ENCODE data around the gene IL16. TPM values are rescaled to one million over a fixed set of nuclear protein-coding genes. Genes with fewer than 3 reads are reported as not detected.
A peak's percentile ranks its signal among the peaks of the same experiment; 100 is the strongest.

IL16 gene
- total RNA-seq, 3 donors from 2014 or later (not counting 1 experiment from before 2014, with no cell fraction given), result 98.1 to 153 (median 114) TPM

- H3K4me3 ChIP-seq (ENCODE audit: low read length), result no peak overlapping the region
- 57% methylated on average over 10 of the region's 10 CpGs for WGBS (ENCODE audit: insufficient coverage)
- peaks cover 3% of the 10 kb centered on the region for H3K4me1 ChIP-seq (ENCODE audit: control insufficient read depth, insufficient read depth, low read length)
- no peak overlapping the region for H3K4me3 Mint-ChIP-seq
- peak; percentile 33 for TF ChIP-seq CTCF (IDR thresholded peaks at IDR 0.05)
- no peak overlapping the region for H3K27ac ChIP-seq (ENCODE audit: low read length)
- no peaks in the 10 kb centered on the region for H3K9me3 ChIP-seq (ENCODE audit: control insufficient read depth, insufficient read depth, low read length)
- ATAC-seq, result no peak
- H3K27me3 Mint-ChIP-seq (ENCODE audit: low read depth in 2 of 2), result peaks cover 7 to 31% of the 10 kb centered on the region in 2 donors
- DNase-seq, result peak in 1 of 2 donors; percentile 52
- intact Hi-C loops (cut with micrococcal nuclease), result loop anchor here (1.0 kb wide), 1 partner anchor 111 kb away; no protein-coding TSS in a partner anchor
- H3K36me3 ChIP-seq (ENCODE audit: control insufficient read depth, insufficient read depth, low read length), result no peaks in the 10 kb centered on the region
- H3K9me3 Mint-ChIP-seq, result no peaks in the 10 kb centered on the region
- H3K27me3 ChIP-seq (ENCODE audit: control insufficient read depth, insufficient read depth, low read length), result no peaks in the 10 kb centered on the region
- H3K36me3 Mint-ChIP-seq, result no peaks in the 10 kb centered on the region
- H3K27ac Mint-ChIP-seq, result no peak overlapping the region
- peaks cover under 1 to 4% of the 10 kb centered on the region in 2 donors for H3K4me1 Mint-ChIP-seq
These were observed 41.1 kb upstream of the IL16 start for GRCh38 chr15:81155375-81156218.

GRCh38 chr15:81156324-81156723, 40.4 kb upstream of the IL16 start:
- ATAC-seq, result no peak
- no peaks in the 10 kb centered on the region for H3K9me3 ChIP-seq (ENCODE audit: control insufficient read depth, insufficient read depth, low read length)
- no peaks in the 10 kb centered on the region for H3K27me3 ChIP-seq (ENCODE audit: control insufficient read depth, insufficient read depth, low read length)
- H3K4me1 ChIP-seq (ENCODE audit: control insufficient read depth, insufficient read depth, low read length), result peaks cover 10% of the 10 kb centered on the region
- H3K4me3 Mint-ChIP-seq, result no peak overlapping the region
- H3K27ac ChIP-seq (ENCODE audit: low read length), result no peak overlapping the region
- no peak overlapping the region for H3K4me3 ChIP-seq (ENCODE audit: low read length)
- no peak for DNase-seq
- intact Hi-C loops (cut with micrococcal nuclease), result no loop called here
- WGBS (ENCODE audit: insufficient coverage), result 64% methylated on average over 2 of the region's 3 CpGs
- H3K36me3 Mint-ChIP-seq, result no peaks in the 10 kb centered on the region
- H3K9me3 Mint-ChIP-seq, result no peaks in the 10 kb centered on the region
- peaks cover 9 to 31% of the 10 kb centered on the region in 2 donors for H3K27me3 Mint-ChIP-seq (ENCODE audit: low read depth in 2 of 2)
- no peaks in the 10 kb centered on the region for H3K36me3 ChIP-seq (ENCODE audit: control insufficient read depth, insufficient read depth, low read length)
- no peak overlapping the region for H3K27ac Mint-ChIP-seq
- peaks cover 6 to 12% of the 10 kb centered on the region in 2 donors for H3K4me1 Mint-ChIP-seq
- no peak for TF ChIP-seq CTCF (IDR thresholded peaks at IDR 0.05)

- no peak overlapping the region for H3K4me3 Mint-ChIP-seq
- H3K36me3 Mint-ChIP-seq, result no peaks in the 10 kb centered on the region
- H3K27ac Mint-ChIP-seq, result no peak overlapping the region
- ATAC-seq (no peak), DNase-seq (no peak)
- Histone ChIP-seq H3K4me3 (ENCODE audit: low read length) (no peak overlapping the region), H3K4me1 (ENCODE audit: control insufficient read depth, insufficient read depth, low read length) (peaks cover 20% of the 10 kb centered on the region), H3K27me3 (ENCODE audit: control insufficient read depth, insufficient read depth, low read length) (no peaks in the 10 kb centered on the region), H3K9me3 (ENCODE audit: control insufficient read depth, insufficient read depth, low read length) (no peaks in the 10 kb centered on the region), H3K36me3 (ENCODE audit: control insufficient read depth, insufficient read depth, low read length) (no peaks in the 10 kb centered on the region), H3K27ac (ENCODE audit: low read length) (no peak overlapping the region)
- H3K9me3 Mint-ChIP-seq, result no peaks in the 10 kb centered on the region
- peaks cover 11 to 18% of the 10 kb centered on the region in 2 donors for H3K4me1 Mint-ChIP-seq
- intact Hi-C loops (cut with micrococcal nuclease), result no loop called here
- WGBS (ENCODE audit: insufficient coverage), result 83% methylated on average over 4 of the region's 5 CpGs
- no peak for TF ChIP-seq CTCF (IDR thresholded peaks at IDR 0.05)
- peaks cover 15 to 26% of the 10 kb centered on the region in 2 donors for H3K27me3 Mint-ChIP-seq (ENCODE audit: low read depth in 2 of 2)
These were observed 39.3 kb upstream of the IL16 start for GRCh38 chr15:81157195-81157938.

Data from natural killer cell (primary cell).